Measurements from ENCODE around the gene SLC1A4. TPM values are rescaled to one million over a fixed set of nuclear protein-coding genes. Genes with fewer than 3 reads are reported as not detected.

SLC1A4 gene
- polyA plus RNA-seq, 6 donors from 2014 or later = 2.1 to 5.8 (median 3.0) TPM

DNA sequence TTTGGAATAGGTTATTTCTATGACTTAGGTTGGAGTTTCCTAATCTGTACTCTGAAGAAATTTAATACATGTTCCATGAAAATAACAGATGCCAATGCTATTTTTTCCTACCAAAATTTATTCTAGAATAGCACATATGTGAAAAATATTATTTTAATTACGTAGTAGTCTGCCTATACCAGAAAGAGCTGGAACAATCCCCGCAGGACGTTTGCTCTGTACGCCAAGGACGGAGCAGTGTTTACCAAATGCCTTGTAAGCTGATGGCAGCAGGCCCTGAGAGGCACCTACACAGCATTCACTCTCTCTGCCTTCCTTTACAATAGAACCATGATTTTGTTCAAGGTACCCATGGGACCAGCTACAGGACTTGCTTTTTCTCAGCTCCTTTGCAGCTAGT lies 16.8 kb upstream of the SLC1A4 start:
- Mint-ChIP-seq H3K4me1 (peaks cover 3 to 12% (median 8%) of the 10 kb centered on the region in 3 donors), H3K9me3 (no peaks in the 10 kb centered on the region), H3K27me3 (no peaks in the 10 kb centered on the region), H3K27ac (no peak overlapping the region), H3K36me3 (no peaks in the 10 kb centered on the region), H3K4me3 (no peak overlapping the region)
- ATAC-seq (ENCODE audit: low read depth in 2 of 2) (no peak), DNase-seq (no peak)

- ATAC-seq (ENCODE audit: low read depth in 2 of 2) = no peak
- DNase-seq = no peak
- H3K9me3 Mint-ChIP-seq = no peaks in the 10 kb centered on the region
- H3K36me3 Mint-ChIP-seq = no peaks in the 10 kb centered on the region
- no peak overlapping the region for H3K4me3 Mint-ChIP-seq
- peak overlapping the region in 1 of 6 donors; percentile 37 for H3K27ac Mint-ChIP-seq
- peaks cover 3 to 12% (median 11%) of the 10 kb centered on the region in 3 donors for H3K4me1 Mint-ChIP-seq
- H3K27me3 Mint-ChIP-seq = no peaks in the 10 kb centered on the region
Measured at GRCh38 chr2:64972876-64973275, 16.3 kb upstream of the SLC1A4 start.

DNA sequence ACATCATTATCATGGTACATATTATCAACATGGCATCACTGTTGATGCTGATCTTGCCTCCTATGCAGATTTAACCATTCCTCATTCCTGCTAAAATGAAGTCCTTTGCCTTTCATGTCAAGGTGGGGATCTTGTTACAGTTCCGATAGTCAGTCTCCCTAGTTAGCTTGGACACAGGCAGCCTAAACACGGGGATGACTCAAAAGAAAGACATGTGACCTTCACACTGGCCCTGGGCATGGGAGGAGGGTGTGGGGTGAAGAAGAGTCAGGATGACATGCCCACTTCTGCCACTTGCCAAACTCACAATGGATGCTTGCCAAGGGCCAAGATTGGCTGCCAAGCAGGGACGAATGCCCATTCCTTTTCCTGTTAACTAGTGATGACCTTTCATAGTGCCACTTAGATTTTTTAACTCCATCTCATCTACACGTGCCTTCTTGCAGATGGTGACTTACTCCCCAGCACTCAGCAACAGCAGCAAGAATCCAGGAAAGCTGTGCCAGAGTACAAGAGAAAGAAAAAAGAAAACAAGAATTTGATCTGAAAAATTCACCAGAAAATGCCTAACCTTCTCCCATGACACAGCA lies 13.9 kb upstream of the SLC1A4 start:
- ATAC-seq (ENCODE audit: low read depth in 2 of 2) (no peak), DNase-seq (no peak)
- H3K9me3 Mint-ChIP-seq = no peaks in the 10 kb centered on the region
- H3K4me1 Mint-ChIP-seq = peaks cover 10 to 14% (median 14%) of the 10 kb centered on the region in 3 donors
- no peak overlapping the region for H3K27ac Mint-ChIP-seq
- peak overlapping the region in 1 of 8 donors; percentile 35 for H3K4me3 Mint-ChIP-seq
- H3K27me3 Mint-ChIP-seq = no peaks in the 10 kb centered on the region
- H3K36me3 Mint-ChIP-seq = no peaks in the 10 kb centered on the region

DNA sequence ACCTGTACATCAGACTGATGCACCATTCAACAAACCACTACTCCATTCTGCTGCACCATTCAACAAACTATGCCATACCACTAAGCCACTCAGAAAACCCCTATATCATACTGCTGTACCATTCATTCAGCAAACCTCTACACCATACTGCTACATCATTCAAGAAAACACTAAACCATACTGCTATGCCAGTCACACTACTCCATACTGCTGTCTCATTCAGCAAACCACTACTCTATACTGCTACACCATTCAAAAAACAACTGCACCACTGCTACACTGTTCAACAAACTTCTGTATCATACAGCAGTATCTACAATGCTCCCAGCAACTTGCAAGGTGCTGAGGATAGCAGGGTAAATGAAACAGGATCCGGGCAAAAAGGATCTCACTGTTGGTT lies 12.9 kb upstream of the SLC1A4 start:
- no peak overlapping the region for H3K4me3 Mint-ChIP-seq
- H3K27ac Mint-ChIP-seq = no peak overlapping the region
- no peak for DNase-seq
- H3K27me3 Mint-ChIP-seq = no peaks in the 10 kb centered on the region
- no peaks in the 10 kb centered on the region for H3K36me3 Mint-ChIP-seq
- H3K4me1 Mint-ChIP-seq = peaks cover 10 to 15% (median 14%) of the 10 kb centered on the region in 3 donors
- no peaks in the 10 kb centered on the region for H3K9me3 Mint-ChIP-seq
- ATAC-seq (ENCODE audit: low read depth in 2 of 2) = no peak

DNA sequence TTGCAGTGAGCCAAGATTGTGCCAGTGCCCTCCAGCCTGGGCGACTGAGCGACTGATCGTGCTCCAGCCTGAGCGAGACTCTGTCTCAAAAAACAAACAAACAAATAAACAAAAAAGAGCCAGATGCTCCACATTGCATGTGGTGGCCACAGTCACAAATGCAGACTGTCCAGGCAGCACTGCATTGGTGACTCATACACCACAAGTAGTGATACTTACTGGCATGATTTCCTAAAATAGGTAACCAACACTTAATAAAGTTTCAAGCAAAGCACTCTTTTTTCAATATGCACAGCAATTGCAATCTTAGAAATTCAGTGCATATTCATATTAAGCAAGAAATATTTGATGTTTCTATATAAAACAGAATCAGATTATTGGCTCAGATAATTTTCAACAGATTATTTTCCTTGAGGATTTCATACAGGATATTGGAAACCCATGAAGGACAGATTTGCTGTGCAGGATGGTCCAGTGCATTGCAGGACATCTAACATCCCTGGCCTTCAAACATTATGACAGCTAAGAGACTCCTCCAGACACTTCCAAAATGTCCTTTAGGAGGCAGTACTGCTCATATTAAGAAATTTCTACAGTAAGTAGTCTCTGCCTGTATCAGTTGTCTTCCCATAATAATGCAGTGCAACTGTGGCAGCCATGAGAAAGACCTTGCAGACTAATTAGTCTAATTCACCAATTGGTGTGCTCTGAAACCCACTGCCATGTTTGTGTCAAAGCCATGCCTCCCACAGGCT lies 10.5 kb upstream of the SLC1A4 start:
- peak; percentile 51 to 58 for ATAC-seq (ENCODE audit: low read depth in 2 of 2)
- peak; percentile 10 for DNase-seq
- Mint-ChIP-seq H3K4me3 (no peak overlapping the region), H3K27me3 (no peaks in the 10 kb centered on the region), H3K9me3 (no peaks in the 10 kb centered on the region), H3K27ac (no peak overlapping the region), H3K36me3 (peaks cover 0 to 4% of the 10 kb centered on the region in 2 donors), H3K4me1 (peaks cover 10 to 15% (median 14%) of the 10 kb centered on the region in 3 donors)

DNA sequence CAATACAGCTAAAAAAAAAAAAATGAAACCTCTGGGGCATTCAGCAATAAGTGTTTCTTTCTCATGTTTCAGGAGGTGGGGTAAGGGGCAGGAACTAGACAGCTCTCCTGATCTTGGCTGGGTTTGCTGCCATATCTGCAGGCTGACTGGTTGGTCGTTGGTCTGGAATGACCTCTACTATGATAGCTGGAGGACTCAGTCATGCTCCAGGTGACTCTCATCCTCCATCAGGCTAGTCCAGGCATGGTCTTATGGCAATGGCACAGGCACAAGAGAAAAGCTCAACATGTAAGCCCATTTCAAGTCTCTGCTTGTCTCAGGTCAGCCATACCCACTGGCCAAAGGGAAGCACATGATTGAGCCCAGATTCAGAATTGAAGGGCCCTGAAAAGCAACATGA lies 9.5 kb upstream of the SLC1A4 start:
- Mint-ChIP-seq H3K9me3 (no peaks in the 10 kb centered on the region), H3K36me3 (peaks cover 0 to 4% of the 10 kb centered on the region in 2 donors), H3K27me3 (no peaks in the 10 kb centered on the region), H3K27ac (peak overlapping the region in 3 of 6 donors; percentile 11 to 48 (median 14)), H3K4me3 (no peak overlapping the region), H3K4me1 (peaks cover 10 to 21% (median 14%) of the 10 kb centered on the region in 3 donors)
- DNase-seq = no peak
- ATAC-seq (ENCODE audit: low read depth in 2 of 2) = no peak

DNA sequence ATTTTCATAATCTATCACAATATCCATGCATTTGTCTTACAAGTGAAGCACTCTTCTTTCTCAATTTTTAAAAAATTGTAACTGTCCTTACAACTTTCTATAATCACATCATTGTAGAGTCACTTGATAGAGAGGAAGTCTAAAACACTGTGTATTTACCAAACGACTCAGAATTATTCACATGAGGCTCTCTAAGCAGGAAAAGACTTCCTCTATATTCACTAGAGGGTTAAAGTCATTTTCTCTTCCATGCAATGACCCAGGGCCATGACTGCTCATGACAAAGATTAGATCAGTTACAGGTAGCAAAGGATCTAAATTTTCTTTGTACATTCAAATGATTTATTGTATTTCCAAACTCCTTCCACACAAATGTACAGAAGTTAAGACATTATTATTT lies 9.0 kb upstream of the SLC1A4 start:
- ATAC-seq (ENCODE audit: low read depth in 2 of 2) (no peak), DNase-seq (no peak)
- no peak overlapping the region for H3K4me3 Mint-ChIP-seq
- H3K9me3 Mint-ChIP-seq = no peaks in the 10 kb centered on the region
- peaks cover 10 to 21% (median 14%) of the 10 kb centered on the region in 3 donors for H3K4me1 Mint-ChIP-seq
- no peaks in the 10 kb centered on the region for H3K27me3 Mint-ChIP-seq
- H3K36me3 Mint-ChIP-seq = peaks cover 0 to 4% of the 10 kb centered on the region in 2 donors
- peak overlapping the region in 1 of 6 donors; percentile 43 for H3K27ac Mint-ChIP-seq

DNA sequence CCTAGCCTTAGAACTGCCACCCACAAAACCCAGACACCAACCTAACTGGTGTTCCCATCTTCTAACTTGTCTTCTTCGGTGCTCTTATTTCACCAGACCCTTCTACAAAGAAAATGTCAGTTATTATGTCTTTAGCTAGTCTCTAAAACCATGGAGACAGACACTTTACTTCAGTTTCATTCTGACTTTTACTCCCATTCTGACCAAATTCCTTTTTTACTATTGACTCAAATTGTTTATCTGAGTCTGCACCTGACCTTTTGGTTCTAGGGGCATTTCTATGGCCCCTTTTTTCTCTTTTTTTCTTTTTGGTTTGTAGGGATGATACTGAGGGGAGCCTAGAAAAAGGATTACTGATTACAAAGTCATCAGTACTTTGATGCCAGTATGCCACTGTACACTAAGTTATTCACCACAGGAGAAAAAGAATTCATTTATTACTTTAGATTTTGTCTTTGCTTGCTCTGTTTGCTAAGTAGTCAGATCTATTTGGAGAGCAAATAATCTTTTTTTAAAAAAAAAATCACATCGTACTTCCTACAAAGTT lies 6.8 kb upstream of the SLC1A4 start:
- ATAC-seq (ENCODE audit: low read depth in 2 of 2) (no peak), DNase-seq (no peak)
- peaks cover 0 to 4% of the 10 kb centered on the region in 2 donors for H3K36me3 Mint-ChIP-seq
- H3K27ac Mint-ChIP-seq = no peak overlapping the region
- no peak overlapping the region for H3K4me3 Mint-ChIP-seq
- no peaks in the 10 kb centered on the region for H3K9me3 Mint-ChIP-seq
- no peaks in the 10 kb centered on the region for H3K27me3 Mint-ChIP-seq
- H3K4me1 Mint-ChIP-seq = peaks cover 18 to 27% (median 22%) of the 10 kb centered on the region in 3 donors

DNA sequence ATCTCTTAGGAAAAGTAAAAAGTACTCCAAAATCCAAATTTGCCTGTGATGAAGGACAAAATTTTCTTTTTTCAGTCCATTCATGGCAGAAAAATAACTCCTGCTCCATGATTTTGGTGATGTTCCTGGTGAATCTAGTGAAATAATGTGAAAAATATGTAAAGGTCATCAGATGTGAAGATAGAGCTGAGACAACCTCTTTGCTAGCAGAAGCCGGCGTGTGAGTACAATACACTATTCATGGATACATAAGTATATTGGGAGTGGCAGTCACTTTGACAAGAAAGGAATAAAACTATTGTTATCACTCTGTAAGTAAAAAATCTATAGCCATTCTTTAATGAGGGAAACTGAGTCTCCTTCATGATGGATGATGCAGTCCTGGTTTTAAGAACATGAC lies 6.3 kb upstream of the SLC1A4 start:
- Mint-ChIP-seq H3K27me3 (no peaks in the 10 kb centered on the region), H3K36me3 (peaks cover 0 to 4% of the 10 kb centered on the region in 2 donors), H3K9me3 (no peaks in the 10 kb centered on the region), H3K4me1 (peaks cover 22 to 32% (median 23%) of the 10 kb centered on the region in 3 donors), H3K4me3 (no peak overlapping the region), H3K27ac (no peak overlapping the region)
- ATAC-seq (ENCODE audit: low read depth in 2 of 2) = no peak
- no peak for DNase-seq

- H3K4me1 Mint-ChIP-seq = peaks cover 22 to 35% (median 23%) of the 10 kb centered on the region in 3 donors
- no peaks in the 10 kb centered on the region for H3K27me3 Mint-ChIP-seq
- H3K27ac Mint-ChIP-seq = no peak overlapping the region
- no peak for DNase-seq
- ATAC-seq (ENCODE audit: low read depth in 2 of 2) = no peak
- H3K36me3 Mint-ChIP-seq = peaks cover 0 to 4% of the 10 kb centered on the region in 2 donors
- H3K9me3 Mint-ChIP-seq = no peaks in the 10 kb centered on the region
- H3K4me3 Mint-ChIP-seq = peak overlapping the region in 1 of 8 donors; percentile 40
Measured at GRCh38 chr2:64985447-64985846, 3.8 kb upstream of the SLC1A4 start.

DNA sequence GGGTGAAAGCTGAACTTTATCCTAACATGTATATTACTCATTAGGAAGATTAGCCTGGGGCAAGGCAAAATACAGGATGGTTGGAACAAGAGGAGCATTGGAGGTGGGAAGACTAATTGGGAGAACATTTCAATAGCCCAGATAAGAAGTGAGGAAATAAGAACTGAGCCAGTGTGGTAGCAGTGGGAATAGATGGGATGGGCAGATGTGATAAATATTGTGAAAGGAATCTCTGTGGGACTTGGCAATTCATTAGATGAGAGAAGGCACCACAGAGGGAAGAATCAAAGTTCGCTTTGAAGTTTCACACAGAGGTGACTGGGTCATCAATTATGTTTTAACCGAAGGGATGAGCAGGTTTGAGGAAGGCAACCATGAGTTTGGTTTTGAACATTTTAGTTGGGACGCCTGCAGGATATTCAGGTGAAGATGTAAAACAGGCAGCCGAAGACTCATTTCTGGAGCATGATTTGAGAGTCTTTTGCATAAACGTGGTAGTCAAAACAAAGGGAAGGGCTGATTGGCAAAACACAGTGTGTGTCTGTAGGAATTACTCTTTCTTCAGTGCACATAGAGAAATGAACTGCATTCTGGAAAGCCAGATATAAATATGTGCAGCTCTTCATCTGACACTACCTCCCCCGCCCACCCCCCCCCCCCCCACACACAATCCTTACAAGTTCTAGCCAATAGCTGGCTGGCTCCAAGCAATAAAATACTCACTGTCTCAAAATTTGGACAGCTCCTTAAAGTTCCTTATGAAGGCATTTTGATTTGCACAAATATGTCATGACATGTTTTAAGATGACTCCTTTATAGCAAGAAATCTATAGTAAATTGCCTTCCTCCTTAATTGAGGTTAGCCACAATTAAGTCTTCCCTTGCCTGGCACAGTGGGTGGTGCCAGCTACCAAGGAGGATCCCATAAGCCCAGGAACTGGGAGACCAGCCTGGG lies 1.9 kb upstream of the SLC1A4 start:
- Mint-ChIP-seq H3K4me1 (peaks cover 27 to 49% (median 30%) of the 10 kb centered on the region in 3 donors), H3K27me3 (no peaks in the 10 kb centered on the region), H3K9me3 (no peaks in the 10 kb centered on the region), H3K27ac (peak overlapping the region in 4 of 6 donors; percentile 40 to 96 (median 80)), H3K36me3 (peaks cover 0 to 3% of the 10 kb centered on the region in 2 donors), H3K4me3 (peak overlapping the region; percentile 31 to 93 (median 82))
- DNase-seq (no peak), ATAC-seq (ENCODE audit: low read depth in 2 of 2) (no peak)

DNA sequence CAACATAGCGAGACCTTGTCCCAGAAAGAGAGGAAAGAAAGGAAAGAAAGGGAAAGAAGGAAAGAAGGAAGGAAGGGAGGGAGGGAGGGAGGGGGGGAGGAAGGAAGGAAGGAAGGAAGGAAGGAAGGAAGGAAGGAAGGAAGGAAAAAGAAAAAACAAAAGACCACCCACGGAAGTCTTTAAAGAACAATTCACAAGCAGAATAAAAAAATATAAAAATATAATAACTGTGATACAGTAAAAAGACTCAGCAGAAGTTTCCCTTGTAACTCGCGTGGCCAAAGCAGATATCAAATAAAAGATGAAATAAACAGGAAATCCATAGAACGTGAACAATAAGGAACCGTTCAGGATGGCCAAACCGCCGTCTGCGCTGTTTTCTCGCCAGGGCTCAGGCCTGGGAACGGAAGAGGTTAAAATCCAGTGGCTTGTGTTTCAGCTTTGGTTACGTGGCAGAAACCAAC lies 1.2 kb upstream of the SLC1A4 start:
- Mint-ChIP-seq H3K9me3 (no peaks in the 10 kb centered on the region), H3K27ac (peak overlapping the region in 5 of 6 donors; percentile 57 to 96 (median 79)), H3K4me1 (peaks cover 32 to 55% (median 32%) of the 10 kb centered on the region in 3 donors), H3K36me3 (no peaks in the 10 kb centered on the region), H3K4me3 (peak overlapping the region; percentile 82 to 93 (median 90)), H3K27me3 (no peaks in the 10 kb centered on the region)
- no peak for DNase-seq
- ATAC-seq (ENCODE audit: low read depth in 2 of 2) = no peak
